Spleen (tissue), 7 donors: ENCODE data around the gene ODAD3.

Source experiments
- POLR2A ChIP-seq, 3 donors: fragments of 450-650 bp; IDR thresholded peaks; one replicate each; pipeline ENCODE4 v1.5.1; 2017; ENCODE audit warnings: antibody characterized with exemption in 3 of 3, mild to moderate bottlenecking in 1 of 3
- POLR2AphosphoS5 ChIP-seq, 3 donors: sonication (generic); formaldehyde crosslinking; IDR thresholded peaks; one replicate each; pipeline ENCODE4 v1.5.1; 2017; ENCODE audit warnings: antibody characterized with exemption in 3 of 3
- TF ChIP-seq, protein P1 (sequence below), 11 experiments: fragments of 200-600 bp in 7 of 11; fragments of 450-650 bp in 4 of 11; sonication (generic) in 4 of 11; IDR thresholded peaks in 8 of 11; conservative IDR thresholded peaks in 3 of 11; 1 replicate in 7 of 11; 2 replicates in 4 of 11; pipeline versions ENCODE4 v1.4.0 to v1.8.0; 2016 to 2021; ENCODE audit warnings: antibody characterized with exemption in 11 of 11, inconsistent platforms in 4 of 11, mild to moderate bottlenecking in 1 of 11
- donor health status: DM: no; HTN: no; CAD: no; lungs with moderate emphysema.
- donor health status: DM: no; HTN: no; CAD: no.
- donor health status: DM: no; HTN: no; CAD: no.

DNA sequence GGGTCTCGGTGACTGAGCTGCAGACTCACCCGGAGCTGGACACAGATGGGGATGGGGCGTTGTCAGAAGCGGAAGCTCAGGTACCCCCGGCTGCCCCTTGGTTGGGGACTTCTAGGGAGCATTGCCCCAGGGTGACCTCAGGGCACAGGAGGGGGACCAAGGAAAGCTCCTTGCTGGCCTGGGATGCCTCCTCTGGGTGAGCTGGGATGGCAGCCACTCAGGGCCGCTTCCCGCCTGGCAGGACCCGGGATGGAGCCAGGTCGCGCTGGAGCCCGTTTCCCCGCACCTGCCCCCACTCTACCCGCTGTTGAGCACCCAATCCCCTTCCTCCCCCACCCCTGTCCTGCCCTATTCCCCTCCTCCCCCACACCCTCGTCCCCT is 11.3 kb upstream of the ODAD3 start:
- TF ChIP-seq, protein P1, sequence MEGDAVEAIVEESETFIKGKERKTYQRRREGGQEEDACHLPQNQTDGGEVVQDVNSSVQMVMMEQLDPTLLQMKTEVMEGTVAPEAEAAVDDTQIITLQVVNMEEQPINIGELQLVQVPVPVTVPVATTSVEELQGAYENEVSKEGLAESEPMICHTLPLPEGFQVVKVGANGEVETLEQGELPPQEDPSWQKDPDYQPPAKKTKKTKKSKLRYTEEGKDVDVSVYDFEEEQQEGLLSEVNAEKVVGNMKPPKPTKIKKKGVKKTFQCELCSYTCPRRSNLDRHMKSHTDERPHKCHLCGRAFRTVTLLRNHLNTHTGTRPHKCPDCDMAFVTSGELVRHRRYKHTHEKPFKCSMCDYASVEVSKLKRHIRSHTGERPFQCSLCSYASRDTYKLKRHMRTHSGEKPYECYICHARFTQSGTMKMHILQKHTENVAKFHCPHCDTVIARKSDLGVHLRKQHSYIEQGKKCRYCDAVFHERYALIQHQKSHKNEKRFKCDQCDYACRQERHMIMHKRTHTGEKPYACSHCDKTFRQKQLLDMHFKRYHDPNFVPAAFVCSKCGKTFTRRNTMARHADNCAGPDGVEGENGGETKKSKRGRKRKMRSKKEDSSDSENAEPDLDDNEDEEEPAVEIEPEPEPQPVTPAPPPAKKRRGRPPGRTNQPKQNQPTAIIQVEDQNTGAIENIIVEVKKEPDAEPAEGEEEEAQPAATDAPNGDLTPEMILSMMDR (IDR thresholded peaks at IDR 0.05 in 8 of 11, conservative IDR thresholded peaks at IDR 0.05 in 3 of 11), result no peak
- TF ChIP-seq POLR2AphosphoS5 (IDR thresholded peaks at IDR 0.05) (no peak), POLR2A (IDR thresholded peaks at IDR 0.05) (no peak)
